ENCODE results near the gene PIP4K2A. TPM values are rescaled to one million over a fixed set of nuclear protein-coding genes. Genes with fewer than 3 reads are reported as not detected.
"Not testable (repeated sequence)": the region's sequence is repeated elsewhere in the genome, so short reads cannot be mapped to it uniquely, and the experiment has no call there.

PIP4K2A gene
- total and polyA plus RNA-seq, 2 donors (not counting 3 experiments of a cell fraction or from before 2014, with no cell fraction given), result 11.8 to 32.6 TPM

DNA sequence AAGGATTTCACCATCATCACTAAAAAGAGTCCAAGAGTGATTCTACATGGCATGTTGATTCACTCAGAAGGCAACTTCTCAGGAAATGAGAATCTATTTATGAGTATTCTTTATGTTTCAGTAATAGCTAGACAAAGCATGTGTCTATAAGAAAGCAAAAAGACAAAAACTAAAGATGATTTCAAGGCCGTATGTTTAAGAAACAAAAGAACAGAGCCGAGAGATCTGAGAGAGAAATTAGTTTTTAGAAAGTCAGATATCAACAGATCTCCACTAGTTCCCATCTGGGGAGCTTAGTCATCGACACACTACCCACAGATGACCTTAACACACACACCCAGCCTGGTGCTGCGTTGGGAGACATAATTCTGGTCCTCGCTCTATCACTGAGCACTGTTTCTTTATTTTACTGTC lies 21.0 kb downstream of the PIP4K2A start:
- no peaks in the 10 kb centered on the region for H3K4me1 ChIP-seq (ENCODE audit: control insufficient read depth, extremely low read depth, insufficient read depth, low read length)
- dilution Hi-C loops (cut with MboI; ENCODE audit: extremely low pct_ligation_motif_present, low sequenced_read_pairs) (no loop called here), intact Hi-C loops (cut with micrococcal nuclease) (no loop called here)
- no peaks in the 10 kb centered on the region for H4K20me1 ChIP-seq (replicated peaks; ENCODE audit: control insufficient read depth, extremely low read depth, insufficient read depth, low read length)
- no peaks in the 10 kb centered on the region for H3K36me3 ChIP-seq (ENCODE audit: control insufficient read depth in 2 of 2, extremely low read depth in 1 of 2, insufficient read depth in 2 of 2, low read length in 2 of 2)
- no peaks in the 10 kb centered on the region for H3K27me3 ChIP-seq (ENCODE audit: control insufficient read depth in 2 of 2, insufficient read depth in 2 of 2, low read length in 2 of 2)
- H3K27ac ChIP-seq (ENCODE audit: insufficient read depth, low read depth, low read length), result no peak overlapping the region
- POLR2A ChIA-PET, result no interaction called here
- no peak overlapping the region for H2AFZ ChIP-seq (ENCODE audit: low read depth, low read length)
- H3K9ac ChIP-seq (replicated peaks; ENCODE audit: extremely low read depth, insufficient read depth, low read length), result no peak overlapping the region
- no peak overlapping the region for H3K4me3 ChIP-seq (replicated peaks in 1 of 3; ENCODE audit: insufficient read depth in 1 of 3, low read depth in 1 of 3, low read length in 3 of 3)
- TF ChIP-seq, protein P1, sequence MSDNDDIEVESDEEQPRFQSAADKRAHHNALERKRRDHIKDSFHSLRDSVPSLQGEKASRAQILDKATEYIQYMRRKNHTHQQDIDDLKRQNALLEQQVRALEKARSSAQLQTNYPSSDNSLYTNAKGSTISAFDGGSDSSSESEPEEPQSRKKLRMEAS (IDR thresholded peaks at IDR 0.05; ENCODE audit: insufficient read depth, insufficient read length), result no peak
- no peak for TF ChIP-seq GATA2 (IDR thresholded peaks at IDR 0.05; ENCODE audit: insufficient read depth, insufficient read length, low read depth, low read length)
- peak; percentile 24 for TF ChIP-seq FOS (IDR thresholded peaks at IDR 0.05; ENCODE audit: borderline replicate concordance, insufficient read depth, low read length)
- H3K9me1 ChIP-seq (replicated peaks; ENCODE audit: control insufficient read depth, extremely low read depth, insufficient read depth, low read length), result peaks cover 2% of the 10 kb centered on the region
- no TSS peak for BruUV-seq (replicated peaks)
- no peaks in the 10 kb centered on the region for H3K9me3 ChIP-seq (replicated peaks; ENCODE audit: control insufficient read depth, insufficient read depth, low read length)
- FAIRE-seq (no peak), DNase-seq (ENCODE audit: low read depth, low spot score) (no peak)
- CTCF ChIA-PET, result interaction anchor here (0.7 to 1.3 kb wide), 7 partner anchors 11 to 36 kb away, joined by 3 to 8 read pairs (median 4); no protein-coding TSS in a partner anchor
- H3K79me2 ChIP-seq (ENCODE audit: control insufficient read depth, insufficient read depth, low read length), result peaks cover 33% of the 10 kb centered on the region
- no peak overlapping the region for H3K4me2 ChIP-seq (ENCODE audit: insufficient read depth, low read length)

DNA sequence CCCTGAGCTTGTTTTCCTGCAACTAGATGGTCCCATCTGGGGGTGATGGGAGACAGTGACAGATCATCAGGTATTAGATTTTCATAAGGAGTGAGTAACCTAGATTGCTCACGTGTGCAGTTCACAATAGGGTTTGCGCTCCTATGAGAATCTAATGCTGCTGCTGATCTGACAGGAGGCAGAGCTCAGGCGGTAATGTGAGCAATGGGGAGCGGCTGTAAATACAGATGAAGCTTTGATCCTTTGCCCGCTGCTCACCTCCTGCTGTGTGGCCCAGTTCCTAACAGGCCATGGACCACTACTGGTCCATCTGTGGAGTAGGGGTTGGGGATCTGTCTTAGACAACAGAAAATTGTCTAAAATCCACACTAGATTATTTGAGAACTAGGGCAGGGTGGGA lies 22.3 kb downstream of the PIP4K2A start:
- H2AFZ ChIP-seq (ENCODE audit: low read depth, low read length); DNase-seq (ENCODE audit: low read depth, low spot score); POLR2A ChIA-PET; H3K36me3 ChIP-seq (ENCODE audit: control insufficient read depth in 2 of 2, extremely low read depth in 1 of 2, insufficient read depth in 2 of 2, low read length in 2 of 2); intact Hi-C loops (cut with micrococcal nuclease); H3K4me3 ChIP-seq (replicated peaks in 1 of 3; ENCODE audit: insufficient read depth in 1 of 3, low read depth in 1 of 3, low read length in 3 of 3); FAIRE-seq; H4K20me1 ChIP-seq (replicated peaks; ENCODE audit: control insufficient read depth, extremely low read depth, insufficient read depth, low read length); H3K4me1 ChIP-seq (ENCODE audit: control insufficient read depth, extremely low read depth, insufficient read depth, low read length); H3K27ac ChIP-seq (ENCODE audit: insufficient read depth, low read depth, low read length); H3K9me1 ChIP-seq (replicated peaks; ENCODE audit: control insufficient read depth, extremely low read depth, insufficient read depth, low read length); BruUV-seq (replicated peaks); H3K9ac ChIP-seq (replicated peaks; ENCODE audit: extremely low read depth, insufficient read depth, low read length); dilution Hi-C loops (cut with MboI; ENCODE audit: extremely low pct_ligation_motif_present, low sequenced_read_pairs); H3K27me3 ChIP-seq (ENCODE audit: control insufficient read depth in 2 of 2, insufficient read depth in 2 of 2, low read length in 2 of 2); H3K9me3 ChIP-seq (replicated peaks; ENCODE audit: control insufficient read depth, insufficient read depth, low read length); H3K4me2 ChIP-seq (ENCODE audit: insufficient read depth, low read length); CTCF ChIA-PET: not testable (repeated sequence)
- H3K79me2 ChIP-seq (ENCODE audit: control insufficient read depth, insufficient read depth, low read length), result peaks cover 34% of the 10 kb centered on the region
